CD4-positive, alpha-beta memory T cell (primary cell): Measurements from ENCODE around the gene CD80. TPM values are rescaled to one million over a fixed set of nuclear protein-coding genes. Genes with fewer than 3 reads are reported as not detected.
"Not testable (repeated sequence)": the region's sequence is repeated elsewhere in the genome, so short reads cannot be mapped to it uniquely, and the experiment has no call there.

Experiments
- CTCF ChIA-PET: fragments of 350-600 bp; sonication (Branson Sonifier 250); formaldehyde crosslinking; loops from one replicate; lab custom pipeline; 2021; ENCODE audit warnings: inconsistent platforms; ENCODE audit not compliant: partially characterized antibody; lab: Charles Lee
- POLR2A ChIA-PET: fragments of 350-600 bp; sonication (Branson Sonifier 250); formaldehyde crosslinking; loops from one replicate; lab custom pipeline; 2021; ENCODE audit not compliant: partially characterized antibody; lab: Charles Lee
- DNase-seq, 5 donors: peaks; one replicate each; pipeline versions ENCODE4 v3.0.0 to v3.0.0-alpha.2; 2020 to 2022; ENCODE audit warnings: mixed read lengths in 1 of 5
- H3K27ac ChIP-seq: one replicate; pipeline ENCODE4 v1.7.0; 2013; ENCODE audit warnings: low read depth, low read length
- H3K27me3 ChIP-seq: 2 replicates; pipeline ENCODE4 v1.7.0; 2013; ENCODE audit warnings: mild to moderate bottlenecking, low read length, moderate library complexity; ENCODE audit not compliant: insufficient read depth
- H3K36me3 ChIP-seq: 2 replicates; pipeline ENCODE4 v1.7.0; 2013; ENCODE audit warnings: mild to moderate bottlenecking, low read length, moderate library complexity; ENCODE audit not compliant: insufficient read depth
- H3K4me1 ChIP-seq: 2 replicates; pipeline ENCODE4 v1.7.0; 2013; ENCODE audit warnings: mild to moderate bottlenecking, low read length, moderate library complexity; ENCODE audit not compliant: insufficient read depth
- H3K4me3 ChIP-seq, 2 donors: one replicate each; pipeline ENCODE4 v1.7.0; 2013; ENCODE audit warnings: low read length in 2 of 2, mild to moderate bottlenecking in 1 of 2
- H3K9me3 ChIP-seq, 2 donors: one replicate each; pipeline ENCODE4 v1.7.0; 2013; ENCODE audit warnings: low read length in 2 of 2, control low read depth in 1 of 2; ENCODE audit not compliant: control insufficient read depth in 1 of 2
- H3K27ac Mint-ChIP-seq, 7 donors: one replicate each; pipeline ENCODE4 v1.8.0; 2020 to 2021; ENCODE audit warnings: mixed read lengths in 7 of 7, mild to moderate bottlenecking in 6 of 7, inconsistent platforms in 3 of 7, moderate library complexity in 3 of 7
- H3K27me3 Mint-ChIP-seq, 2 donors: one replicate each; pipeline ENCODE4 v1.8.0; 2020 to 2021; ENCODE audit warnings: mixed read lengths in 2 of 2
- H3K36me3 Mint-ChIP-seq, 2 donors: one replicate each; pipeline ENCODE4 v1.8.0; 2020 to 2021; ENCODE audit warnings: mixed read lengths in 2 of 2, inconsistent platforms in 1 of 2, mild to moderate bottlenecking in 1 of 2
- H3K4me1 Mint-ChIP-seq, 4 donors: one replicate each; pipeline ENCODE4 v1.8.0; 2020 to 2021; ENCODE audit warnings: mixed read lengths in 4 of 4, mild to moderate bottlenecking in 1 of 4
- H3K4me3 Mint-ChIP-seq, 8 donors: one replicate each; pipeline ENCODE4 v1.8.0; 2020 to 2021; ENCODE audit warnings: mixed read lengths in 8 of 8, mild to moderate bottlenecking in 7 of 8, moderate library complexity in 6 of 8, inconsistent platforms in 3 of 8
- H3K9me3 Mint-ChIP-seq, 8 donors: one replicate each; pipeline ENCODE4 v1.8.0; 2020 to 2021; ENCODE audit warnings: mixed read lengths in 8 of 8, mild to moderate bottlenecking in 5 of 8, inconsistent platforms in 3 of 8, moderate library complexity in 1 of 8
- intact Hi-C: fragments of 100-400 bp; cut with micrococcal nuclease; formaldehyde crosslinking; loops from one replicate; pipeline ENCODE4 v1.15.1; 2023
- polyA plus RNA-seq, 2 donors: library from polyadenylated mRNA; unstranded; fragments of 300-500 nt; fragmentation: Illumina TruSeq; gene quantifications; one replicate each; pipeline ENCODE4 v1.2.3, GENCODE V29; 2021
- total RNA-seq, 2 experiments: library from RNA; stranded (reverse); gene quantifications; one replicate each; pipeline ENCODE4 v1.2.3, GENCODE V29; 2021

Gene CD80
- total and polyA plus RNA-seq, 4 experiments from 2014 or later, result 0.42 to 1.6 (median 0.44) TPM; not detected in 1

- ChIA-PET POLR2A (no interaction called here), CTCF (no interaction called here)
- Histone ChIP-seq H3K27ac (no peak overlapping the region), H3K9me3 (no peaks in the 10 kb centered on the region), H3K36me3 (no peaks in the 10 kb centered on the region), H3K4me3 (no peak overlapping the region), H3K27me3 (no peaks in the 10 kb centered on the region), H3K4me1 (no peaks in the 10 kb centered on the region)
- Mint-ChIP-seq H3K4me3 (no peak overlapping the region), H3K9me3 (no peaks in the 10 kb centered on the region), H3K36me3 (no peaks in the 10 kb centered on the region), H3K27ac (no peak overlapping the region), H3K4me1 (peaks cover 0 to 6% (median 4%) of the 10 kb centered on the region in 4 donors), H3K27me3 (no peaks in the 10 kb centered on the region)
- DNase-seq, result no peak
- intact Hi-C loops, result no loop called here
Observed at GRCh38 chr3:119598410-119599098, 39.1 kb upstream of the CD80 start.

GRCh38 chr3:119597548-119598288, 38.3 kb upstream of the CD80 start, which contains the start of gene PLA1A:
Gene PLA1A, plus strand, starts transcription at chr3:119597885. Its CDS starts 29 bp downstream, at chr3:119597914.
- DNase-seq, result no peak
- Histone ChIP-seq H3K4me1 (no peaks in the 10 kb centered on the region), H3K27ac (no peak within 1 kb of the TSS), H3K4me3 (no peak within 1 kb of the TSS), H3K9me3 (no peaks in the 10 kb centered on the region), H3K27me3 (no peaks in the 10 kb centered on the region), H3K36me3 (no peaks in the 10 kb centered on the region)
- no peaks in the 10 kb centered on the region for H3K9me3 Mint-ChIP-seq
- no peak within 1 kb of the TSS for H3K27ac Mint-ChIP-seq
- CTCF ChIA-PET, result no interaction called here
- H3K4me1 Mint-ChIP-seq, result peaks cover 0 to 6% (median 4%) of the 10 kb centered on the region in 4 donors
- H3K4me3 Mint-ChIP-seq, result no peak within 1 kb of the TSS
- H3K36me3 Mint-ChIP-seq, result no peaks in the 10 kb centered on the region
- intact Hi-C loops, result no loop called here
- no peaks in the 10 kb centered on the region for H3K27me3 Mint-ChIP-seq
- POLR2A ChIA-PET, result no interaction called here

DNA sequence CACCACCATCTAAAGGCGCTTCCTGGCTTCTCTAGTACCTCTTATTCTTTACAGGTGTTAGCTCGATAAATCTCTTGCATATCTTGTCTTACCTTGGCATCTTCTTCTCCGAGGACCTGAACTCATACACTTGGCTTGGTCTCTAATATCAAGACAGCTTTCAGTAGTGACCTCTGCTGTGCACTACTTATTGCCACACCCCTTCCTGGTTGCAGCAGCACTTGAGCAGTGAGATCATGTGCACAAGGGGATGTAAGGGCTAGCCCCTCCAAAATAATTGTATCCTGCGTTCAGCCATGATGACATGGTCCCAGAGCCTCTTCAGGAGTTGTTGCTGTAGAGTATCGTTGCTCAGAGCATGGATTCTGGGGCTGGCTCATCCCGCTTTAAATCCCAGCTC, 37.0 kb upstream of the CD80 start:
- H3K27ac ChIP-seq, result no peak overlapping the region
- H3K9me3 ChIP-seq, result no peaks in the 10 kb centered on the region
- Mint-ChIP-seq H3K27me3 (no peaks in the 10 kb centered on the region), H3K27ac (no peak overlapping the region), H3K36me3 (no peaks in the 10 kb centered on the region), H3K4me3 (no peak overlapping the region), H3K9me3 (no peaks in the 10 kb centered on the region), H3K4me1 (peaks cover 0 to 6% (median 4%) of the 10 kb centered on the region in 4 donors)
- no peaks in the 10 kb centered on the region for H3K27me3 ChIP-seq
- no peaks in the 10 kb centered on the region for H3K36me3 ChIP-seq
- H3K4me3 ChIP-seq, result no peak overlapping the region
- H3K4me1 ChIP-seq, result no peaks in the 10 kb centered on the region
- intact Hi-C loops, result no loop called here
- no peak for DNase-seq
- ChIA-PET POLR2A (no interaction called here), CTCF (no interaction called here)

GRCh38 chr3:119595639-119596334, 36.4 kb upstream of the CD80 start:
- Mint-ChIP-seq H3K4me3 (no peak overlapping the region), H3K9me3 (peaks cover 0 to 1% (median 0%) of the 10 kb centered on the region in 8 donors), H3K4me1 (peaks cover 0 to 3% (median 3%) of the 10 kb centered on the region in 4 donors), H3K36me3 (no peaks in the 10 kb centered on the region), H3K27me3 (no peaks in the 10 kb centered on the region), H3K27ac (no peak overlapping the region)
- Histone ChIP-seq H3K27ac (no peak overlapping the region), H3K9me3 (no peaks in the 10 kb centered on the region), H3K4me1 (no peaks in the 10 kb centered on the region), H3K36me3 (no peaks in the 10 kb centered on the region), H3K27me3 (no peaks in the 10 kb centered on the region), H3K4me3 (no peak overlapping the region)
- POLR2A ChIA-PET, result no interaction called here
- DNase-seq, result no peak
- CTCF ChIA-PET, result interaction anchor here (0.6 kb wide), 1 partner anchor 44 kb away, joined by 5 read pairs; no protein-coding TSS in a partner anchor
- intact Hi-C loops, result no loop called here

- H3K27me3 Mint-ChIP-seq, H3K27me3 ChIP-seq, H3K36me3 ChIP-seq, H3K4me3 Mint-ChIP-seq, H3K36me3 Mint-ChIP-seq, H3K4me1 ChIP-seq, POLR2A ChIA-PET, H3K4me3 ChIP-seq, H3K9me3 ChIP-seq, DNase-seq, H3K4me1 Mint-ChIP-seq, intact Hi-C loops, H3K27ac Mint-ChIP-seq, H3K9me3 Mint-ChIP-seq, H3K27ac ChIP-seq: not testable (repeated sequence)
- CTCF ChIA-PET, result interaction anchor here (0.6 kb wide), 1 partner anchor 43 kb away, joined by 5 read pairs; no protein-coding TSS in a partner anchor
Observed at GRCh38 chr3:119594929-119595328, 35.5 kb upstream of the CD80 start.

- POLR2A ChIA-PET, result no interaction called here
- no peak overlapping the region for H3K4me3 ChIP-seq
- Mint-ChIP-seq H3K4me3 (no peak overlapping the region), H3K27ac (no peak overlapping the region), H3K4me1 (peaks cover 0 to 4% (median 2%) of the 10 kb centered on the region in 4 donors), H3K27me3 (peaks cover 0 to 4% of the 10 kb centered on the region in 2 donors), H3K9me3 (peaks cover 0 to 8% (median 0%) of the 10 kb centered on the region in 8 donors), H3K36me3 (peaks cover 0 to 1% of the 10 kb centered on the region in 2 donors)
- no peak for DNase-seq
- CTCF ChIA-PET, result no interaction called here
- H3K27ac ChIP-seq, result no peak overlapping the region
- H3K36me3 ChIP-seq, result no peaks in the 10 kb centered on the region
- no peaks in the 10 kb centered on the region for H3K4me1 ChIP-seq
- intact Hi-C loops, result no loop called here
- H3K27me3 ChIP-seq, result no peaks in the 10 kb centered on the region
- H3K9me3 ChIP-seq, result no peaks in the 10 kb centered on the region
Observed at GRCh38 chr3:119594066-119594465, 34.7 kb upstream of the CD80 start.

- Histone ChIP-seq H3K27me3 (no peaks in the 10 kb centered on the region), H3K36me3 (no peaks in the 10 kb centered on the region), H3K4me1 (no peaks in the 10 kb centered on the region), H3K27ac (no peak overlapping the region), H3K4me3 (no peak overlapping the region), H3K9me3 (no peaks in the 10 kb centered on the region)
- ChIA-PET POLR2A (no interaction called here), CTCF (no interaction called here)
- peaks cover 0 to 5% (median 2%) of the 10 kb centered on the region in 4 donors for H3K4me1 Mint-ChIP-seq
- H3K27me3 Mint-ChIP-seq, result peaks cover 0 to 4% of the 10 kb centered on the region in 2 donors
- no peak overlapping the region for H3K27ac Mint-ChIP-seq
- no peak for DNase-seq
- H3K4me3 Mint-ChIP-seq, result no peak overlapping the region
- intact Hi-C loops, result no loop called here
- H3K36me3 Mint-ChIP-seq, result peaks cover 0 to 1% of the 10 kb centered on the region in 2 donors
- peaks cover 0 to 8% (median 0%) of the 10 kb centered on the region in 8 donors for H3K9me3 Mint-ChIP-seq
Observed at GRCh38 chr3:119592861-119593260, 33.4 kb upstream of the CD80 start.
